ENCODE measurements around the gene TMEM217. TPM values are rescaled to one million over a fixed set of nuclear protein-coding genes. Genes with fewer than 3 reads are reported as not detected.
A peak's percentile ranks its signal among the peaks of the same experiment; 100 is the strongest.

The TMEM217 gene
- total and polyA plus RNA-seq, 2 of the 8 experiments (the other 6 are each of a cell fraction or from before 2014, with no cell fraction given): 0.60 to 1.1 TPM

DNA sequence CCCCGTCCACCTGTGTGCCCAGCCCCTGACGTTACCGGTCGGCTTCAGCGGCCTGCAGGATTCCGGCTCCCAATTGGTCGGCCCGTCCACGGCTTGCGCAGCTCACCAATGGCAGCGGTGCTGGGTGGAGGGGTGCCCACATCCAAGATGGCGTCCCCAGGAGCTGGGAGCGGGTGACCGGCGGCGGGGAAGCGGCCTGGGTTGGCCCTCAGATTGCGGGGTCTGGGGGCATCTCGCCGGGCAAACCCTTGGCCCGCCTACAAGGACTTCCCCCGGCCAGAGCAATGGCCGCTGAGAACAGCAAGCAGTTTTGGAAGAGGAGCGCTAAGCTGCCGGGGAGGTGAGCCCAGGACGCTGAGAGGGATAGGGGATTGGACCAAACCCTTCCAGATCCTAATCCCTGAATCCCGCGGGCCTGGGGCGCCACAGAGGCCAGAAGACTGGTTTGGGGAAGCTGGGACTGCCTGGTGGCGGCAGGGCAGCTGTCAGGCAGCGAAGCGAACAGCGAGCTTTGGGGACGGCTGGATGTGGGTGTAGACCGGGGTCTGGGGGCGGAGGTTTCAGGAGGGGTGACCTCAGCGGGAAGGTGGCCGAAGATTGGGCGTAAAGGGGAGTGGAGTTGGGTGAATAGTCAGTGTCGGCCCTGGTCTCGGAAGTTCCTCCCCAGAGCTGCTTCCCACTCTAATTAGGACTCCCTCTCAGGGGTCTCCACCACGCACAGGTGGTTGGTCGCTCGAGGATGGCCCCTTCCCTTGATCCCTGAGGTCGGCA is at the start of gene TMEM217, which contains the start of gene TBC1D22B (continued):
- TF ChIP-seq EZH2 (IDR thresholded peaks at IDR 0.05; ENCODE audit: low read depth, low read length, severe bottlenecking) (no peak), TAF7 (optimal IDR thresholded peaks at IDR 0.05; ENCODE audit: borderline replicate concordance, low read depth, low read length) (peak; percentile 87), E2F6 (IDR thresholded peaks at IDR 0.05) (no peak), RNF2 (IDR thresholded peaks at IDR 0.05; ENCODE audit: borderline replicate concordance, low read depth, low read length, missing control alignments, poor library complexity, severe bottlenecking) (no peak), GTF2F1 (IDR thresholded peaks at IDR 0.05; ENCODE audit: borderline replicate concordance, low read depth, low read length) (no peak), POLR2AphosphoS5 (IDR thresholded peaks at IDR 0.05; ENCODE audit: low read depth, low read length) (peak; percentile 8; the same call in 1 of the 2 replicates), SUZ12 (IDR thresholded peaks at IDR 0.05; ENCODE audit: low read length) (no peak), JUND (IDR thresholded peaks at IDR 0.05; ENCODE audit: low read length) (peak; percentile 36; the same call in 1 of the 2 replicates), MAX (IDR thresholded peaks at IDR 0.05) (no peak; the same call in 1 of the 2 replicates), TCF12 (IDR thresholded peaks at IDR 0.05; ENCODE audit: low read depth, low read length) (0 out of 2 replicates have a peak, but pooled peaks have one; percentile 2), RBBP5 (IDR thresholded peaks at IDR 0.05; ENCODE audit: borderline replicate concordance, low read depth, low read length) (peak; percentile 52; the same call in 1 of the 2 replicates), CBX8 (IDR thresholded peaks at IDR 0.05; ENCODE audit: borderline replicate concordance, low read depth, low read length) (no peak), NANOG (IDR thresholded peaks at IDR 0.05; ENCODE audit: insufficient read depth, low read depth, low read length, poor library complexity, severe bottlenecking) (no peak), KDM5A (IDR thresholded peaks at IDR 0.05; ENCODE audit: low read length) (peak; percentile 93), SRF (IDR thresholded peaks at IDR 0.05; ENCODE audit: low read depth, low read length) (no peak), GABPA (IDR thresholded peaks at IDR 0.05; ENCODE audit: borderline replicate concordance, insufficient read depth, low read length) (no peak), TEAD4 (IDR thresholded peaks at IDR 0.05; ENCODE audit: low read depth, low read length) (no peak), BACH1 (IDR thresholded peaks at IDR 0.05; ENCODE audit: low read length) (no peak), CHD2 (IDR thresholded peaks at IDR 0.05; ENCODE audit: low read length) (peak; percentile 88), NRF1 (IDR thresholded peaks at IDR 0.05; ENCODE audit: low read depth, low read length) (peak; percentile 23; the same call in 1 of the 2 replicates)
- TF ChIP-seq, protein P1, sequence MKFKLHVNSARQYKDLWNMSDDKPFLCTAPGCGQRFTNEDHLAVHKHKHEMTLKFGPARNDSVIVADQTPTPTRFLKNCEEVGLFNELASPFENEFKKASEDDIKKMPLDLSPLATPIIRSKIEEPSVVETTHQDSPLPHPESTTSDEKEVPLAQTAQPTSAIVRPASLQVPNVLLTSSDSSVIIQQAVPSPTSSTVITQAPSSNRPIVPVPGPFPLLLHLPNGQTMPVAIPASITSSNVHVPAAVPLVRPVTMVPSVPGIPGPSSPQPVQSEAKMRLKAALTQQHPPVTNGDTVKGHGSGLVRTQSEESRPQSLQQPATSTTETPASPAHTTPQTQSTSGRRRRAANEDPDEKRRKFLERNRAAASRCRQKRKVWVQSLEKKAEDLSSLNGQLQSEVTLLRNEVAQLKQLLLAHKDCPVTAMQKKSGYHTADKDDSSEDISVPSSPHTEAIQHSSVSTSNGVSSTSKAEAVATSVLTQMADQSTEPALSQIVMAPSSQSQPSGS (IDR thresholded peaks at IDR 0.05; ENCODE audit: low read length): no peak
